ENCODE results near the gene PCGF2. TPM values are rescaled to one million over a fixed set of nuclear protein-coding genes. Genes with fewer than 3 reads are reported as not detected.

The PCGF2 gene
- total and polyA plus RNA-seq, 9 of the 15 experiments (the other 6 are each of a cell fraction or from before 2014, with no cell fraction given): 1.3 to 33.4 (median 7.0) TPM

- no peak for TF ChIP-seq CCNT2 (IDR thresholded peaks at IDR 0.05; ENCODE audit: borderline replicate concordance, extremely low read depth, insufficient read length, low read depth, low read length)
- TF ChIP-seq MAFF (IDR thresholded peaks at IDR 0.05; ENCODE audit: low read length): no peak
- no peak for TF ChIP-seq ZC3H8 (IDR thresholded peaks at IDR 0.05)
- no peak for TF ChIP-seq CTCFL (IDR thresholded peaks at IDR 0.05; ENCODE audit: borderline replicate concordance, insufficient read depth, low read depth, low read length, poor library complexity, severe bottlenecking)
- no peak for TF ChIP-seq KDM4B (IDR thresholded peaks at IDR 0.05; ENCODE audit: borderline replicate concordance in 2 of 2, low read depth in 1 of 2)
- no peak for TF ChIP-seq KLF10 (CRISPR knock-in tag; IDR thresholded peaks at IDR 0.05)
- TF ChIP-seq THAP7 (CRISPR knock-in tag; IDR thresholded peaks at IDR 0.05): no peak
- TF ChIP-seq ZBTB17 (CRISPR knock-in tag; IDR thresholded peaks at IDR 0.05): 0 out of 2 replicates have a peak, but pooled peaks have one; percentile 24
- TF ChIP-seq EGR1 (conservative IDR thresholded peaks at IDR 0.05): peak; percentile 44
- TF ChIP-seq ZNF408 (CRISPR knock-in tag; IDR thresholded peaks at IDR 0.05; ENCODE audit: low read depth): no peak
- no peak for TF ChIP-seq SP1 (CRISPR knock-in tag; IDR thresholded peaks at IDR 0.05)
- no peak for TF ChIP-seq FOXK2 (conservative IDR thresholded peaks at IDR 0.05 in 1 of 2, IDR thresholded peaks at IDR 0.05 in 1 of 2; ENCODE audit: low read depth in 2 of 2)
- TF ChIP-seq GATAD2A (IDR thresholded peaks at IDR 0.05): no peak
- TF ChIP-seq ZNF518B (CRISPR knock-in tag; IDR thresholded peaks at IDR 0.05): no peak
- TF ChIP-seq ZNF347 (CRISPR knock-in tag; IDR thresholded peaks at IDR 0.05; ENCODE audit: low read depth): no peak
- TF ChIP-seq TBL1XR1 (IDR thresholded peaks at IDR 0.05; ENCODE audit: low read length in 2 of 2): peak in 1 of 2 experiments; percentile 39; a peak in 1 of 4 replicates
- no peak for TF ChIP-seq E2F1 (CRISPR knock-in tag; IDR thresholded peaks at IDR 0.05)
- TF ChIP-seq GABPB2 (CRISPR knock-in tag; conservative IDR thresholded peaks at IDR 0.05): no peak
- no peak for TF ChIP-seq ZNF384 (IDR thresholded peaks at IDR 0.05; ENCODE audit: low read depth, low read length)
- no peak for TF ChIP-seq PHF21A (IDR thresholded peaks at IDR 0.05; ENCODE audit: borderline replicate concordance, low read depth)
- TF ChIP-seq STAG1 (CRISPR knock-in tag; IDR thresholded peaks at IDR 0.05; ENCODE audit: borderline replicate concordance): no peak
- TF ChIP-seq ZNF780A (CRISPR knock-in tag; IDR thresholded peaks at IDR 0.05): no peak
- no peak for TF ChIP-seq NUFIP1 (IDR thresholded peaks at IDR 0.05; ENCODE audit: partially characterized antibody)
Observed at GRCh38 chr17:38701504-38702165, 46.5 kb downstream of the PCGF2 start (continued).

Data from K562 (cell line).